BJ (cell line): ENCODE measurements around the gene XKR7. TPM values are rescaled to one million over a fixed set of nuclear protein-coding genes. Genes with fewer than 3 reads are reported as not detected.
A peak's percentile ranks its signal among the peaks of the same experiment; 100 is the strongest.

ENCODE experiments used
- CTCF ChIA-PET: fragments of 350-600 bp; formaldehyde crosslinking; extraction: SDS; loops from one replicate; lab custom pipeline; 2021; ENCODE audit warnings: antibody characterized with exemption, inconsistent platforms; lab: Yijun Ruan, JAX
- POLR2A ChIA-PET: fragments of 300-600 bp; sonication (Branson Sonifier 250); formaldehyde crosslinking; extraction: SDS; loops from one replicate; lab custom pipeline; 2021; ENCODE audit warnings: antibody characterized with exemption; lab: Charles Lee
- DNase-seq: peaks from one replicate; pipeline ENCODE4 v3.0.0-alpha.2; 2011; ENCODE audit warnings: low read depth
- H3K27me3 ChIP-seq: 2 replicates; pipeline ENCODE4 v1.6.0; 2011; ENCODE audit warnings: low read length; ENCODE audit not compliant: control insufficient read depth, insufficient read depth
- H3K36me3 ChIP-seq: 2 replicates; pipeline ENCODE4 v1.5.1; 2011; ENCODE audit warnings: low read length; ENCODE audit not compliant: control insufficient read depth, insufficient read depth
- H3K4me3 ChIP-seq: 2 replicates; pipeline ENCODE4 v1.5.1; 2011; ENCODE audit warnings: low read depth, mild to moderate bottlenecking, control low read depth, low read length
- CTCF ChIP-seq: IDR thresholded peaks from 2 replicates; pipeline ENCODE4 v1.5.1; 2011; ENCODE audit warnings: low read depth, mild to moderate bottlenecking, control low read depth, inconsistent platforms, low read length, moderate library complexity; ENCODE audit not compliant: insufficient read depth
- polyA plus RNA-seq: library from polyadenylated mRNA; depleted of rRNA; stranded (reverse); fragments of >200 nt; gene quantifications from 2 replicates; pipeline ENCODE4 v1.2.3, GENCODE V29; 2011

The XKR7 gene
- polyA plus RNA-seq, 1 experiment = 0.01 TPM

GRCh38 chr20:31951530-31952453 lies 16.2 kb upstream of the XKR7 start, which contains the start of gene PDRG1:
Gene PDRG1 (minus strand): TSS chr20:31952046. CDS start chr20:31951961, 85 bp downstream.
- H3K36me3 ChIP-seq = peaks cover 12% of the 10 kb centered on the region
- CTCF ChIA-PET = interaction anchor here (0.7 to 7.1 kb wide), 25 partner anchors 8 to 312 kb away, joined by 3 to 71 read pairs (median 4); no protein-coding TSS in a partner anchor
- POLR2A ChIA-PET = interaction anchor here (0.5 kb wide), 1 partner anchor 145 kb away, joined by 9 read pairs; no protein-coding TSS in a partner anchor
- H3K4me3 ChIP-seq = peak within 1 kb of the TSS; percentile 56
- DNase-seq = peak; percentile 68
- TF ChIP-seq CTCF = peak; percentile 99
- peaks cover 4% of the 10 kb centered on the region for H3K27me3 ChIP-seq

GRCh38 chr20:31953556-31954148 lies 14.3 kb upstream of the XKR7 start:
- H3K4me3 ChIP-seq = no peak overlapping the region
- no peak for DNase-seq
- ChIA-PET POLR2A (interaction anchor here (0.7 kb wide), 1 partner anchor 180 kb away, joined by 3 read pairs; no protein-coding TSS in a partner anchor), CTCF (interaction anchor here (1.1 to 7.1 kb wide), 4 partner anchors 10 to 99 kb away, joined by 3 to 71 read pairs (median 8); no protein-coding TSS in a partner anchor)
- peaks cover 6% of the 10 kb centered on the region for H3K27me3 ChIP-seq
- peaks cover 2% of the 10 kb centered on the region for H3K36me3 ChIP-seq
- no peak for TF ChIP-seq CTCF

- H3K36me3 ChIP-seq = no peaks in the 10 kb centered on the region
- CTCF ChIA-PET = interaction anchor here (7.1 kb wide), 1 partner anchor 100 kb away, joined by 71 read pairs; no protein-coding TSS in a partner anchor
- POLR2A ChIA-PET = no interaction called here
- no peak for DNase-seq
- peaks cover 6% of the 10 kb centered on the region for H3K27me3 ChIP-seq
- no peak for TF ChIP-seq CTCF
- no peak overlapping the region for H3K4me3 ChIP-seq
Measured at GRCh38 chr20:31954500-31954899, 13.5 kb upstream of the XKR7 start.

- CTCF ChIA-PET = interaction anchor here (0.7 to 7.1 kb wide), 5 partner anchors 74 to 134 kb away, joined by 3 to 71 read pairs (median 5); no protein-coding TSS in a partner anchor
- H3K4me3 ChIP-seq = no peak overlapping the region
- H3K27me3 ChIP-seq = peaks cover 11% of the 10 kb centered on the region
- H3K36me3 ChIP-seq = no peaks in the 10 kb centered on the region
- POLR2A ChIA-PET = interaction anchor here (0.6 kb wide), 1 partner anchor 85 kb away, joined by 3 read pairs; no protein-coding TSS in a partner anchor
- no peak for TF ChIP-seq CTCF
- DNase-seq = no peak
Measured at GRCh38 chr20:31956556-31957526, 11.1 kb upstream of the XKR7 start.
